ENCODE measurements around the gene ATF7IP2.
"Not testable (repeated sequence)": the region's sequence is repeated elsewhere in the genome, so short reads cannot be mapped to it uniquely, and the experiment has no call there.

The ATF7IP2 gene

GRCh38 chr16:10453159-10453510 lies 67.3 kb downstream of the ATF7IP2 start:
- DNase-seq: no peak

- no peak for DNase-seq
These were observed 80.0 kb downstream of the ATF7IP2 start for GRCh38 chr16:10465821-10466220.

GRCh38 chr16:10466313-10466712 lies 80.5 kb downstream of the ATF7IP2 start:
- DNase-seq: no peak

GRCh38 chr16:10466861-10467260 lies 81.0 kb downstream of the ATF7IP2 start:
- DNase-seq: no peak

- DNase-seq: not testable (repeated sequence)
These were observed 90.8 kb downstream of the ATF7IP2 start for GRCh38 chr16:10476636-10477035.

- DNase-seq: no peak
These were observed 94.3 kb downstream of the ATF7IP2 start for GRCh38 chr16:10480151-10480550.

GRCh38 chr16:10485159-10485558 lies 99.3 kb downstream of the ATF7IP2 start:
- DNase-seq: no peak

GRCh38 chr16:10485698-10486382 lies 100.0 kb downstream of the ATF7IP2 start:
- DNase-seq: no peak

- DNase-seq: no peak
These were observed 104.3 kb downstream of the ATF7IP2 start for GRCh38 chr16:10490141-10490540.

- no peak for DNase-seq
These were observed 107.4 kb downstream of the ATF7IP2 start for GRCh38 chr16:10493276-10493675.

- no peak for DNase-seq
These were observed 108.6 kb downstream of the ATF7IP2 start for GRCh38 chr16:10494343-10495030.

- DNase-seq: no peak
These were observed 109.1 kb downstream of the ATF7IP2 start for GRCh38 chr16:10495031-10495345.

GRCh38 chr16:10497132-10498101 lies 111.6 kb downstream of the ATF7IP2 start:
- no peak for DNase-seq

- no peak for DNase-seq
These were observed 114.7 kb downstream of the ATF7IP2 start for GRCh38 chr16:10500582-10500981.

GRCh38 chr16:10501016-10501607 lies 115.3 kb downstream of the ATF7IP2 start:
- DNase-seq: no peak

GRCh38 chr16:10502776-10503175 lies 116.9 kb downstream of the ATF7IP2 start:
- DNase-seq: no peak

- DNase-seq: no peak
These were observed 118.6 kb downstream of the ATF7IP2 start for GRCh38 chr16:10504404-10504885.

- DNase-seq: not testable (repeated sequence)
These were observed 119.4 kb downstream of the ATF7IP2 start for GRCh38 chr16:10505286-10505685.

- DNase-seq: peak; percentile 41
These were observed 123.7 kb downstream of the ATF7IP2 start for GRCh38 chr16:10509534-10510025.

- no peak for DNase-seq
These were observed 124.4 kb downstream of the ATF7IP2 start for GRCh38 chr16:10510279-10510678.

GRCh38 chr16:10511829-10512228 lies 126.0 kb downstream of the ATF7IP2 start:
- DNase-seq: no peak

GRCh38 chr16:10514369-10515055 lies 128.7 kb downstream of the ATF7IP2 start:
- peak; percentile 64 for DNase-seq
